IMR-90 (cell line): ENCODE data around the gene TMEM219. TPM values are rescaled to one million over a fixed set of nuclear protein-coding genes. Genes with fewer than 3 reads are reported as not detected.

Experiments
- ATAC-seq: fragments of 200-7000 bp; cut with Tn5 transposase; 2 replicates; pipeline ENCODE4 v1.9.1; 2020; ENCODE audit warnings: low read depth, mild to moderate bottlenecking, moderate library complexity
- BruUV-seq: library from RNA; stranded (reverse); fragments of 400-500 nt; replicated peaks from 2 replicates; lab custom pipeline; 2021; lab: Mats Ljungman, UMichigan
- CTCF ChIA-PET: fragments of 300-600 bp; formaldehyde crosslinking; extraction: SDS; loops from one replicate; lab custom pipeline; 2021; ENCODE audit warnings: antibody characterized with exemption; lab: Yijun Ruan, JAX
- POLR2A ChIA-PET: fragments of 300-600 bp; sonication (Branson Sonifier 250); formaldehyde crosslinking; loops from one replicate; lab custom pipeline; 2022; ENCODE audit warnings: antibody characterized with exemption; ENCODE audit not compliant: unreplicated experiment; lab: Charles Lee
- DNase-seq: peaks from one replicate; pipeline ENCODE4 v3.0.0; 2013
- H2AFZ ChIP-seq: replicated peaks from 2 replicates; pipeline ENCODE3; 2013; ENCODE audit warnings: low read length, mild to moderate bottlenecking; ENCODE audit not compliant: poor library complexity
- H2AK5ac ChIP-seq: 2 replicates; pipeline ENCODE4 v1.6.1; 2013; ENCODE audit warnings: low read depth, low read length, inconsistent platforms
- H2AK9ac ChIP-seq: replicated peaks from 2 replicates; pipeline ENCODE3; 2013; ENCODE audit warnings: mild to moderate bottlenecking, low read depth, low read length, moderate library complexity; ENCODE audit not compliant: poor library complexity
- H2BK120ac ChIP-seq: 2 replicates; pipeline ENCODE4 v1.6.1; 2013; ENCODE audit warnings: low read depth, low read length, inconsistent platforms
- H2BK15ac ChIP-seq: 3 replicates; pipeline ENCODE4 v1.6.1; 2013; ENCODE audit warnings: low read depth, low read length, inconsistent platforms
- H2BK20ac ChIP-seq: 2 replicates; pipeline ENCODE4 v1.6.1; 2013; ENCODE audit warnings: low read depth, mild to moderate bottlenecking, inconsistent platforms, low read length, moderate library complexity
- H2BK5ac ChIP-seq: 2 replicates; pipeline ENCODE4 v1.6.1; 2013; ENCODE audit warnings: mild to moderate bottlenecking, low read depth, low read length, inconsistent platforms; ENCODE audit not compliant: poor library complexity, severe bottlenecking
- H3K14ac ChIP-seq: replicated peaks from 2 replicates; pipeline ENCODE4 v1.6.1; 2013; ENCODE audit warnings: low read depth, low read length, inconsistent platforms
- H3K18ac ChIP-seq: 2 replicates; pipeline ENCODE4 v1.6.1; 2013; ENCODE audit warnings: low read depth, low read length, control low read depth
- H3K23ac ChIP-seq: 2 replicates; pipeline ENCODE4 v1.6.1; 2013; ENCODE audit warnings: low read depth, low read length, inconsistent platforms
- H3K27ac ChIP-seq: 2 replicates; pipeline ENCODE4 v1.5.1; 2013; ENCODE audit warnings: mild to moderate bottlenecking, control low read depth, low read length; ENCODE audit not compliant: insufficient read depth
- H3K27me3 ChIP-seq: 2 replicates; pipeline ENCODE4 v1.6.1; 2013; ENCODE audit warnings: low read length; ENCODE audit not compliant: control insufficient read depth, insufficient read depth
- H3K36me3 ChIP-seq: 2 replicates; pipeline ENCODE4 v1.6.1; 2013; ENCODE audit warnings: low read length, mixed read lengths; ENCODE audit not compliant: control insufficient read depth, insufficient read depth
- H3K4ac ChIP-seq: 2 replicates; pipeline ENCODE4 v1.6.1; 2013; ENCODE audit warnings: low read depth, low read length, inconsistent platforms
- H3K4me1 ChIP-seq: 2 replicates; pipeline ENCODE4 v1.6.1; 2013; ENCODE audit warnings: low read length, mixed read lengths; ENCODE audit not compliant: control insufficient read depth, insufficient read depth
- H3K4me2 ChIP-seq: 2 replicates; pipeline ENCODE4 v1.6.1; 2013; ENCODE audit warnings: low read depth, mild to moderate bottlenecking, control low read depth, low read length, moderate library complexity
- H3K4me3 ChIP-seq: 2 replicates; pipeline ENCODE4 v1.5.1; 2013; ENCODE audit warnings: low read depth, mild to moderate bottlenecking, control low read depth, low read length, moderate library complexity; ENCODE audit not compliant: insufficient read depth
- H3K56ac ChIP-seq: 2 replicates; pipeline ENCODE4 v1.6.1; 2013; ENCODE audit warnings: low read length, inconsistent platforms; ENCODE audit not compliant: insufficient read depth; ENCODE audit errors: extremely low read depth
- H3K79me1 ChIP-seq, 2 experiments: 2 replicates each; pipeline ENCODE4 v1.6.1; 2013; ENCODE audit warnings: low read length in 2 of 2, inconsistent platforms in 1 of 2, low read depth in 1 of 2
- H3K9ac ChIP-seq: 2 replicates; pipeline ENCODE4 v1.6.1; 2013; ENCODE audit warnings: low read depth, low read length, control low read depth
- H3K9me1 ChIP-seq: 2 replicates; pipeline ENCODE4 v1.6.1; 2013; ENCODE audit warnings: low read length, inconsistent platforms; ENCODE audit not compliant: insufficient read depth
- H3K9me3 ChIP-seq: 2 replicates; pipeline ENCODE4 v1.6.1; 2013; ENCODE audit warnings: low read length; ENCODE audit not compliant: control insufficient read depth, insufficient read depth
- H4K20me1 ChIP-seq: 2 replicates; pipeline ENCODE4 v1.6.1; 2013; ENCODE audit warnings: low read length, inconsistent platforms; ENCODE audit not compliant: insufficient read depth
- H4K5ac ChIP-seq: 2 replicates; pipeline ENCODE4 v1.6.1; 2013; ENCODE audit warnings: mild to moderate bottlenecking, low read depth, low read length, control low read depth
- H4K8ac ChIP-seq, 2 experiments: 2 replicates each; pipeline ENCODE4 v1.6.1; 2013; ENCODE audit warnings: low read depth in 2 of 2, low read length in 2 of 2, control low read depth in 1 of 2, inconsistent platforms in 1 of 2
- H4K91ac ChIP-seq: 2 replicates; pipeline ENCODE4 v1.6.1; 2013; ENCODE audit warnings: low read depth, low read length, inconsistent platforms; ENCODE audit not compliant: insufficient read depth
- CEBPB ChIP-seq: IDR thresholded peaks from 2 replicates; pipeline ENCODE4 v1.6.1; 2012; ENCODE audit warnings: low read depth, low read length, improper control_type of control experiment
- CHD1 ChIP-seq: IDR thresholded peaks from 2 replicates; pipeline ENCODE4 v1.6.1; 2012; ENCODE audit warnings: low read depth, low read length, improper control_type of control experiment
- FOS ChIP-seq: fragments of 150-350 bp; IDR thresholded peaks from 2 replicates; pipeline ENCODE4 v1.6.1; 2016; ENCODE audit warnings: low read depth, low read length
- MAZ ChIP-seq: IDR thresholded peaks from 2 replicates; pipeline ENCODE4 v1.6.1; 2012; ENCODE audit warnings: low read depth, mild to moderate bottlenecking, low read length, improper control_type of control experiment, moderate library complexity, borderline replicate concordance
- RAD21 ChIP-seq: IDR thresholded peaks from 2 replicates; pipeline ENCODE4 v1.6.1; 2012; ENCODE audit warnings: low read length, improper control_type of control experiment
- RCOR1 ChIP-seq: IDR thresholded peaks from 2 replicates; pipeline ENCODE4 v1.6.1; 2012; ENCODE audit warnings: mild to moderate bottlenecking, low read length, improper control_type of control experiment; ENCODE audit not compliant: insufficient replicate concordance
- SMC3 ChIP-seq: fragments of 150-350 bp; IDR thresholded peaks from 2 replicates; pipeline ENCODE4 v1.6.1; 2016; ENCODE audit warnings: low read depth, mild to moderate bottlenecking, antibody characterized with exemption, low read length, moderate library complexity
- WGBS, 2 experiments: methylation state at CpG; one replicate each; pipeline versions ENCODE4 v1.1.5 to v1.1.7; 2013; ENCODE audit warnings: missing lambda C conversion rate in 2 of 2; ENCODE audit not compliant: insufficient read length in 1 of 2; ENCODE audit errors: extremely low coverage in 2 of 2; 5-methylcytosine and 5-hydroxymethylcytosine counted together
- dilution Hi-C: fragments of 300-500 bp; cut with HindIII; formaldehyde crosslinking; loops from one replicate; pipeline ENCODE4 v1.14.3; 2018; ENCODE audit warnings: low sequenced_read_pairs; ENCODE audit not compliant: unreplicated experiment
- in situ Hi-C: fragments of 300-500 bp; cut with MboI; formaldehyde crosslinking; loops from 3 replicates; pipeline ENCODE4 v1.14.3; 2019; ENCODE audit warnings: low sequenced_read_pairs, inconsistent platforms, mixed read lengths
- intact Hi-C: fragments of 100-400 bp; cut with micrococcal nuclease; formaldehyde crosslinking; loops from 2 replicates; pipeline ENCODE4 v1.10.0; 2022
- polyA plus RNA-seq, 3 experiments: library from polyadenylated mRNA; depleted of rRNA; stranded (reverse); fragments of >200 nt; gene quantifications; 2 replicates each; pipeline ENCODE4 v1.2.3, GENCODE V29; 2012; ENCODE audit warnings: low replicate concordance in 1 of 3
- total RNA-seq: library from RNA; depleted of rRNA; stranded (reverse); fragments of >200 nt; gene quantifications from 2 replicates; pipeline ENCODE4 v1.2.3, GENCODE V29; 2012
- TF ChIP-seq, protein P1 (sequence below): fragments of 150-350 bp; IDR thresholded peaks from 2 replicates; pipeline ENCODE4 v1.6.1; 2016; ENCODE audit warnings: low read depth, mild to moderate bottlenecking, low read length, moderate library complexity, borderline replicate concordance
- TF ChIP-seq, protein P2 (sequence below): conservative IDR thresholded peaks from 2 replicates; pipeline ENCODE4 v1.5.1; 2012; ENCODE audit warnings: mild to moderate bottlenecking, low read depth, low read length, improper control_type of control experiment

The TMEM219 gene
- total and polyA plus RNA-seq, 2 of the 4 experiments (the other 2 are of a cell fraction), result 47.0 to 95.3 TPM

GRCh38 chr16:29943846-29944799 lies 17.8 kb upstream of the TMEM219 start (continued):
- TF ChIP-seq MAZ, result no peak; the same call in 1 of the 2 replicates
- peak; percentile 74 for TF ChIP-seq FOS
- TF ChIP-seq CHD1, result no peak
- peak; percentile 18; the same call in 1 of the 2 replicates for TF ChIP-seq CEBPB

- no peak overlapping the region for H2AFZ ChIP-seq
- no peak overlapping the region for H2BK5ac ChIP-seq
- H4K91ac ChIP-seq, result no peak overlapping the region
- no peak overlapping the region for H2BK20ac ChIP-seq
- no peaks in the 10 kb centered on the region for H3K9me3 ChIP-seq
- H3K4me2 ChIP-seq, result no peak overlapping the region
- no peak overlapping the region for H3K18ac ChIP-seq
- no peak overlapping the region for H4K8ac ChIP-seq
- no peak overlapping the region for H3K27ac ChIP-seq
- H3K4ac ChIP-seq, result no peak overlapping the region
- H3K9me1 ChIP-seq, result 0 out of 2 replicates have a peak, but pooled peaks cover under 1% of the 10 kb centered on the region
- H2BK15ac ChIP-seq, result no peak overlapping the region
- DNase-seq, result no peak
- CTCF ChIA-PET, result no interaction called here
- no TSS peak for BruUV-seq
- no peak overlapping the region for H3K23ac ChIP-seq
- no peak for ATAC-seq
- no peaks in the 10 kb centered on the region for H3K36me3 ChIP-seq
- H3K9ac ChIP-seq, result no peak overlapping the region
- in situ Hi-C loops, result no loop called here
- 80% methylated on average over 1 of the region's 2 CpGs; no CpG with 5 or more reads in 1 of the 2 experiments for WGBS, 2 experiments
- no peak for TF ChIP-seq MAZ
- no peak for TF ChIP-seq SMC3
- TF ChIP-seq RAD21, result no peak
- TF ChIP-seq CHD1, result no peak
- no peak for TF ChIP-seq RCOR1
- TF ChIP-seq, protein P1, sequence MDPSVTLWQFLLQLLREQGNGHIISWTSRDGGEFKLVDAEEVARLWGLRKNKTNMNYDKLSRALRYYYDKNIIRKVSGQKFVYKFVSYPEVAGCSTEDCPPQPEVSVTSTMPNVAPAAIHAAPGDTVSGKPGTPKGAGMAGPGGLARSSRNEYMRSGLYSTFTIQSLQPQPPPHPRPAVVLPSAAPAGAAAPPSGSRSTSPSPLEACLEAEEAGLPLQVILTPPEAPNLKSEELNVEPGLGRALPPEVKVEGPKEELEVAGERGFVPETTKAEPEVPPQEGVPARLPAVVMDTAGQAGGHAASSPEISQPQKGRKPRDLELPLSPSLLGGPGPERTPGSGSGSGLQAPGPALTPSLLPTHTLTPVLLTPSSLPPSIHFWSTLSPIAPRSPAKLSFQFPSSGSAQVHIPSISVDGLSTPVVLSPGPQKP, result no peak
- TF ChIP-seq, protein P2, sequence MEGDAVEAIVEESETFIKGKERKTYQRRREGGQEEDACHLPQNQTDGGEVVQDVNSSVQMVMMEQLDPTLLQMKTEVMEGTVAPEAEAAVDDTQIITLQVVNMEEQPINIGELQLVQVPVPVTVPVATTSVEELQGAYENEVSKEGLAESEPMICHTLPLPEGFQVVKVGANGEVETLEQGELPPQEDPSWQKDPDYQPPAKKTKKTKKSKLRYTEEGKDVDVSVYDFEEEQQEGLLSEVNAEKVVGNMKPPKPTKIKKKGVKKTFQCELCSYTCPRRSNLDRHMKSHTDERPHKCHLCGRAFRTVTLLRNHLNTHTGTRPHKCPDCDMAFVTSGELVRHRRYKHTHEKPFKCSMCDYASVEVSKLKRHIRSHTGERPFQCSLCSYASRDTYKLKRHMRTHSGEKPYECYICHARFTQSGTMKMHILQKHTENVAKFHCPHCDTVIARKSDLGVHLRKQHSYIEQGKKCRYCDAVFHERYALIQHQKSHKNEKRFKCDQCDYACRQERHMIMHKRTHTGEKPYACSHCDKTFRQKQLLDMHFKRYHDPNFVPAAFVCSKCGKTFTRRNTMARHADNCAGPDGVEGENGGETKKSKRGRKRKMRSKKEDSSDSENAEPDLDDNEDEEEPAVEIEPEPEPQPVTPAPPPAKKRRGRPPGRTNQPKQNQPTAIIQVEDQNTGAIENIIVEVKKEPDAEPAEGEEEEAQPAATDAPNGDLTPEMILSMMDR, result no peak
- POLR2A ChIA-PET, result no interaction called here
- dilution Hi-C loops, result no loop called here
- H3K79me1 ChIP-seq, result no peaks in the 10 kb centered on the region
- peaks cover 4% of the 10 kb centered on the region for H3K4me1 ChIP-seq
- no peaks in the 10 kb centered on the region; the same call in 1 of the 2 replicates for H4K20me1 ChIP-seq
- no peak overlapping the region for H3K14ac ChIP-seq
- H2AK5ac ChIP-seq, result no peak overlapping the region
- H3K56ac ChIP-seq, result no peak overlapping the region
- no peaks in the 10 kb centered on the region for H3K27me3 ChIP-seq
- intact Hi-C loops, result no loop called here
- no peak overlapping the region for H4K5ac ChIP-seq
- H2AK9ac ChIP-seq, result no peak overlapping the region
- no peak overlapping the region for H2BK120ac ChIP-seq
- H3K4me3 ChIP-seq, result no peak overlapping the region
These were observed 14.0 kb upstream of the TMEM219 start for GRCh38 chr16:29947897-29948296.
